Left lung (tissue), 10 donors: ENCODE results near the gene CBS. TPM values are rescaled to one million over a fixed set of nuclear protein-coding genes. Genes with fewer than 3 reads are reported as not detected.
A peak's percentile ranks its signal among the peaks of the same experiment; 100 is the strongest.

Experiments
- ATAC-seq: fragments of 200-7000 bp; cut with Tn5 transposase; one replicate; pipeline ENCODE4 v1.9.1; 2020; ENCODE audit warnings: moderate library complexity
- DNase-seq, 4 donors: peaks; one replicate each; pipeline ENCODE4 v3.0.0-alpha.2; 2013 to 2020
- H3K27ac ChIP-seq, 2 donors: fragments of 200-600 bp; sonication (generic) in 1 of 2; one replicate each; pipeline versions ENCODE4 v1.5.0 to v1.8.0; 2020 to 2021
- H3K27me3 ChIP-seq, 2 donors: fragments of 200-600 bp; sonication (generic) in 1 of 2; one replicate each; pipeline versions ENCODE4 v1.5.0 to v1.8.0; 2020 to 2021
- H3K36me3 ChIP-seq, 2 donors: fragments of 200-600 bp; sonication (generic) in 1 of 2; one replicate each; pipeline versions ENCODE4 v1.5.0 to v1.8.0; 2020 to 2021
- H3K4me1 ChIP-seq, 2 donors: fragments of 200-600 bp; one replicate each; pipeline ENCODE4 v1.8.0; 2021
- H3K4me3 ChIP-seq, 2 donors: fragments of 200-600 bp; sonication (generic) in 1 of 2; one replicate each; pipeline versions ENCODE4 v1.5.0 to v1.8.0; 2020 to 2021; ENCODE audit warnings: mild to moderate bottlenecking in 1 of 2
- H3K9me3 ChIP-seq, 2 donors: fragments of 200-600 bp; sonication (generic) in 1 of 2; one replicate each; pipeline versions ENCODE4 v1.5.0 to v1.8.0; 2020 to 2021
- CTCF ChIP-seq, 2 donors: fragments of 200-600 bp; sonication (generic) in 1 of 2; IDR thresholded peaks; one replicate each; pipeline versions ENCODE4 v1.5.0 to v1.8.0; 2021; ENCODE audit warnings: antibody characterized with exemption in 2 of 2
- intact Hi-C, 2 donors: fragments of 100-400 bp; cut with DNase I; formaldehyde crosslinking; loops; one replicate each; pipeline versions ENCODE4 v1.11.2 to v1.14.2; 2022
- polyA plus RNA-seq, 6 donors: library from polyadenylated mRNA; unstranded; fragments of 120-200 nt; gene quantifications; one replicate each; pipeline ENCODE4 v1.2.1, GENCODE V29; 2013; ENCODE audit not compliant: insufficient read length in 6 of 6
- total RNA-seq, 2 donors: library from RNA; stranded (reverse); fragmentation: NEBNext Ultra II Directional; extraction: Animal tissue kit (Norgen Biotek cat#: 25700); gene quantifications; one replicate each; pipeline ENCODE4 v1.2.1, GENCODE V29; 2021
- donor health status: DM: no; HTN: yes; CAD: no.
- donor health status: DM: no; HTN: no; CAD: no.

The CBS gene
- total and polyA plus RNA-seq, 8 donors: 3.4 to 52.5 (median 5.2) TPM

- intact Hi-C loops: no loop called here
- Histone ChIP-seq H3K27me3 (no peaks in the 10 kb centered on the region), H3K4me3 (no peak overlapping the region), H3K4me1 (no peaks in the 10 kb centered on the region), H3K27ac (no peak overlapping the region), H3K36me3 (peaks cover 0 to 97% of the 10 kb centered on the region in 2 donors), H3K9me3 (no peaks in the 10 kb centered on the region)
- no peak for DNase-seq
- no peak for TF ChIP-seq CTCF (IDR thresholded peaks at IDR 0.05)
- ATAC-seq: no peak
Observed at GRCh38 chr21:43025636-43026180, 49.9 kb downstream of the CBS start.

- ATAC-seq (no peak), DNase-seq (no peak)
- H3K9me3 ChIP-seq: no peaks in the 10 kb centered on the region
- intact Hi-C loops: no loop called here
- H3K27ac ChIP-seq: no peak overlapping the region
- no peak for TF ChIP-seq CTCF (IDR thresholded peaks at IDR 0.05)
- H3K4me1 ChIP-seq: no peaks in the 10 kb centered on the region
- peaks cover 0 to 97% of the 10 kb centered on the region in 2 donors for H3K36me3 ChIP-seq
- H3K27me3 ChIP-seq: no peaks in the 10 kb centered on the region
- no peak overlapping the region for H3K4me3 ChIP-seq
Observed at GRCh38 chr21:43024439-43025136, 51.0 kb downstream of the CBS start.

DNA sequence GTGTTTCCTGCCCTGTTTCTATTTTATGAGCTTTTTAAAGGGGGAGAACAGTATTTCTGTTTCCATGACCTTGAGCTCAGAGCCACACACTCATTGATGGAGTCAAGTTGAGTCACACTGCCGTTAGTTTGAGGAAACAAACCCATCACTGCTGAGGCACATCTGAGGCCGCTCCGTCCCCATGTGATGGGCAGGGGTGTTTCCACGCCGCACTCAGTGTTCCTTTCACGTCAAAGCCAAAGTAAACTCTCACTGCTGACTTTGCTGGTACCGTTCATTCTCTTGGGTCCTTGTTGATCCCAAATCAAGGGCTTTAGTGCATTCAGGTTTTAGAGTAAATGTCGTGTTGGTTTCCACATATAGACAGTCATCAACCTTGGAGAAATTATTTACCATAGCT, 52.5 kb downstream of the CBS start:
- Histone ChIP-seq H3K27me3 (no peaks in the 10 kb centered on the region), H3K27ac (no peak overlapping the region), H3K36me3 (peaks cover 0 to 91% of the 10 kb centered on the region in 2 donors), H3K4me1 (no peaks in the 10 kb centered on the region), H3K4me3 (no peak overlapping the region), H3K9me3 (no peaks in the 10 kb centered on the region)
- no peak for ATAC-seq
- DNase-seq: no peak
- intact Hi-C loops: no loop called here
- no peak for TF ChIP-seq CTCF (IDR thresholded peaks at IDR 0.05)

GRCh38 chr21:43021756-43022600, 53.7 kb downstream of the CBS start:
- H3K36me3 ChIP-seq: peaks cover 0 to 91% of the 10 kb centered on the region in 2 donors
- H3K4me1 ChIP-seq: no peaks in the 10 kb centered on the region
- H3K9me3 ChIP-seq: no peaks in the 10 kb centered on the region
- intact Hi-C loops: no loop called here
- no peak overlapping the region for H3K27ac ChIP-seq
- ATAC-seq: no peak
- DNase-seq: peak in 1 of 4 donors; percentile 75
- no peak overlapping the region for H3K4me3 ChIP-seq
- no peak for TF ChIP-seq CTCF (IDR thresholded peaks at IDR 0.05)
- no peaks in the 10 kb centered on the region for H3K27me3 ChIP-seq

DNA sequence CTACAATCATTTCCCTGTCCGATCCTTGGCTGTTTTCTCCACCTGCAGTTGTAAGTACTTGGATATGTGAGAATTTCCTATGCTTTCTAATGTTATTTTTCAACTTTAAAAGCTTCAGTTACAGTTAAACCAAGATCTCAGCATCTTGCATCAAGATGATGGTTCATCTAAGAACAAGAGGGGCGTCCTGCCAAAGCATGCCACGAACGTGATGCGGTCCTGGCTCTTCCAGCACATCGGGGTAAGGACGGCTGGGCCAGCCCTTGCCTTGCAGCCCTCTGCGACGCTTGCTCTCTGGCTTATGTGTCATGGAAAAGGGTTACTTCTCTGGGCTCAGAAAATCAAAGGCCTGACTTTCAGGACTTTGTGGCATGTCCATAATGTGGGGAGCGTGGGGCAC, 54.4 kb downstream of the CBS start:
- peaks cover 0 to 93% of the 10 kb centered on the region in 2 donors for H3K36me3 ChIP-seq

More for the DNA sequence above, 54.4 kb downstream of the CBS start:
- no peak for DNase-seq
- no peak for TF ChIP-seq CTCF (IDR thresholded peaks at IDR 0.05)
- Histone ChIP-seq H3K4me3 (no peak overlapping the region), H3K27ac (no peak overlapping the region), H3K9me3 (no peaks in the 10 kb centered on the region), H3K27me3 (no peaks in the 10 kb centered on the region), H3K4me1 (no peaks in the 10 kb centered on the region)
- intact Hi-C loops: no loop called here
- no peak for ATAC-seq
